Measurements from ENCODE around the gene RNF144B.

DNA sequence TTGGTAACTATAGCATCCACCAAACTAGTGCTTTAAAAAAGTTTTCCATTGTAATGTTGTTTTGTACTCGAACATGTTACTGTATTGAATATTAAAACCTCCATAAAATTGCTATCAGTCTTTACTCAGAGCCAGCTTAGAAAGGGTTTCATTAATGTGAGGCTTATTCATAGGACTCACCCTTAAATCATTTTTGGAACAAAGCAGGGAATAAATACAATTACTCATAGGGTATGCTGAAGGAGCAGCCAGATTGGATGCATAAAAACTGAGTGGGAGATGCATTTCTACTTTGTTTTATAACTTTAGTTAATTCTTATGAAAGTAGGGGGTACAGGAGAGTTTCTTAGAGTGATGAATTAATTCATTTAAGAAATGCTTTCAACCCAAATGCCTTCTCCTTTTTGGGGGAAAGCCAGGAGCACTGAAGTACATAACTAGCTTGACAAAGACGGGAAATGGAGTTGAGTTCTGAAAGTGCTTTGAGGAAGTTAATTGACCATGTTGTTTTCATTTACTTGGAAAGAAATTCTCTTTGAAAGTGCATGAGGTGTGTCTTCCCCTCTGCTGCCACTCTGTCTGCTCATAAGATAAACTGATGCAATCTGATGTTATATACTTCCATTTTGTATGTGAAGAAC is 90.3 kb downstream of the RNF144B start:
- TF ChIP-seq, protein P1, sequence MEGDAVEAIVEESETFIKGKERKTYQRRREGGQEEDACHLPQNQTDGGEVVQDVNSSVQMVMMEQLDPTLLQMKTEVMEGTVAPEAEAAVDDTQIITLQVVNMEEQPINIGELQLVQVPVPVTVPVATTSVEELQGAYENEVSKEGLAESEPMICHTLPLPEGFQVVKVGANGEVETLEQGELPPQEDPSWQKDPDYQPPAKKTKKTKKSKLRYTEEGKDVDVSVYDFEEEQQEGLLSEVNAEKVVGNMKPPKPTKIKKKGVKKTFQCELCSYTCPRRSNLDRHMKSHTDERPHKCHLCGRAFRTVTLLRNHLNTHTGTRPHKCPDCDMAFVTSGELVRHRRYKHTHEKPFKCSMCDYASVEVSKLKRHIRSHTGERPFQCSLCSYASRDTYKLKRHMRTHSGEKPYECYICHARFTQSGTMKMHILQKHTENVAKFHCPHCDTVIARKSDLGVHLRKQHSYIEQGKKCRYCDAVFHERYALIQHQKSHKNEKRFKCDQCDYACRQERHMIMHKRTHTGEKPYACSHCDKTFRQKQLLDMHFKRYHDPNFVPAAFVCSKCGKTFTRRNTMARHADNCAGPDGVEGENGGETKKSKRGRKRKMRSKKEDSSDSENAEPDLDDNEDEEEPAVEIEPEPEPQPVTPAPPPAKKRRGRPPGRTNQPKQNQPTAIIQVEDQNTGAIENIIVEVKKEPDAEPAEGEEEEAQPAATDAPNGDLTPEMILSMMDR (IDR thresholded peaks at IDR 0.05), result no peak
- no peak for TF ChIP-seq POLR2A (IDR thresholded peaks at IDR 0.05)
